ENCODE measurements around the gene ABHD15. TPM values are rescaled to one million over a fixed set of nuclear protein-coding genes. Genes with fewer than 3 reads are reported as not detected.
A peak's percentile ranks its signal among the peaks of the same experiment; 100 is the strongest.

ABHD15 gene
- total RNA-seq, 1 experiment from 2014 or later = 9.0 TPM

DNA sequence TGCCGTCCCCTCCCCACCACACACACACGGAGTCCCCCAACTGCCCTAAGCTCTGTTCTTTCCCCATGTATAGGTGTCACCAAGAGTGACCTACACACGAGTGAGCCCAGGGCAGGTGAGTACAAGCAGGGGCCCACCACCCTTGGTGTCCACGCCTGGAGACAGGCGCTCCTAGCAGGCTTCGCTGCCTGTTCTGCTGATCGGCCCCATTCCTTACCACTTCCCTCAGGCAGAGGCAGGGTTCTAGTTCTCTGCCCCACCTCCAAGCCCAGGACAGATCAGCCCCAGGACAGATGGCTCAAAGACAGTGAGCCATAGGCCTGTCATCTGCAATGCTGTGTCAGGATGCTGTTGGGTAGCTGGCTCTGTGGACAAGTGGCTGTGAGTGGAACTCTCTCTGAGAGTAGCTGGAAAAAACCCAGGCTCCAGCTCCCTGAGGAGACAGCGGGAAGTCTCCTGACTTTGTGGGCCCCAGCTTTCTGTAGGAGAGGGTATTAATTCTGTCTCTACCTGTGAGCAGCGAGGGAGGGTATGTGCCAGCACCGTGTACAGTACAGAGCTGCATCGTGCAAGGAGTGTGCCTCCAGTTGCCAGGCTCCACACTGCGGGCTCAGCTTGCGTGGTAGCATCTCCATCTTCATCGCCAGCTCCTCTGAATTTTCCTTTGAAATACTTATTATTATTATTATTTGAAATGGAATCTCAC, 2.6 kb upstream of the ABHD15 start:
- H3K9me2 ChIP-seq (replicated peaks; ENCODE audit: insufficient read depth, low read length) = no peaks in the 10 kb centered on the region
- no peak overlapping the region for H2AFZ ChIP-seq (ENCODE audit: low read length)
- H3K4me3 ChIP-seq (ENCODE audit: low read length) = peak overlapping the region; percentile 93
- H3K27me3 ChIP-seq (ENCODE audit: low read length) = no peaks in the 10 kb centered on the region
- peak overlapping the region; percentile 62; the same call in 1 of the 2 replicates for H3K27ac ChIP-seq (ENCODE audit: low read length)
- peaks cover 2% of the 10 kb centered on the region; the same call in 1 of the 2 replicates for H3K36me3 ChIP-seq (ENCODE audit: insufficient read depth, low read length)
- H3K4me1 ChIP-seq (ENCODE audit: low read length) = peaks cover 23% of the 10 kb centered on the region
- H3K79me2 ChIP-seq (ENCODE audit: low read length) = peaks cover 22% of the 10 kb centered on the region
- no peak for DNase-seq
- H3K9ac ChIP-seq (ENCODE audit: low read length) = peak overlapping the region; percentile 90
- peak overlapping the region; percentile 76 for H3K4me2 ChIP-seq (ENCODE audit: low read depth, low read length, poor library complexity, severe bottlenecking)
- H3K9me3 ChIP-seq (ENCODE audit: low read length) = no peaks in the 10 kb centered on the region
- H4K20me1 ChIP-seq (ENCODE audit: insufficient read depth, low read depth, low read length) = peaks cover 4% of the 10 kb centered on the region; the same call in 1 of the 2 replicates

DNA sequence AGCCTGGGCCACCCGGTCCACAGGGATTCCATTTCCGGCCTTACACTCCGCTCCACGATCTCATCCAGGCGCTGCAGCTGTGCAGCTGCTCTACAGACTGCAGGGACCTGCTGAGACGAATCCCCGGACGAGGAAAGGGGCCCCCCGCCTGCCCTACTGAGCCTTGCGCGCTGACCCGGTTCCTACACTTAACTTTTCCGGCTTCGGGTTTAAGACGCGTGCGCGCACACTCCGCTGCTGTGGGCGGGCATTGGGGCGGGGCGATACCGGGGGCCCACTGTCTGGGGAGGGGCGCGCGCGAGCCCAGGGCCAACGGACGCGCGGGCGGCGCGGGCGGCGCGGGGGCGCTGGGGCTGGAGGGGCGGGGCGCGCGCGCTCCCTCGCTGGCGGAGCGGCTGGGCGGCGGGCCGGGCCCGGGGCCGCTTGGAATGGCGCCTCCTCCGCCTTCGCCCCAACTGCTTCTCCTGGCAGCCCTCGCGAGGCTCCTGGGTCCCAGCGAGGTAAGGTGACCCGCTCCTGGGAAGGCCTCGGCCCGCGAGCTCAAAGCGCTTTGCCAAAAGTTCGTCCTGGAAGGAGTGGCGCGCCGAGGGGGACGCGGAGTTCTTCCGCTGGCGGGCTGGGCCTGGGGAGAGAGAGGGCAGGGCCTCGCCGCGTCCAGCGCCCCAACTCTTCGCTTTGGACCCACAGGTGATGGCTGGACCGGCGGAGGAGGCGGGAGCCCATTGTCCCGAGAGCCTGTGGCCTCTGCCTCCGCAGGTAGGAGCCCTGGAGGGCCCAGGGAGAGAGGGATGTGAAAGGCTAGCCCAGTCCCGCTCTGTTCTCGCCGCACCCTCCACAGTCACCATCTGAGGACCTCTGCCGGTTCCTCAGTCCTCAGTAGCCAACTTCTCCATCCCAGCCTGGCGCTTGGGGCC, 1.8 kb upstream of the ABHD15 start, which contains the start of gene TP53I13:
TP53I13 (plus strand) TSS at position 371 of the 914 bp plus-strand sequence; CDS start at position 429, 58 bp downstream.
- peaks cover 10% of the 10 kb centered on the region; the same call in 1 of the 2 replicates for H4K20me1 ChIP-seq (ENCODE audit: insufficient read depth, low read depth, low read length)
- H3K4me1 ChIP-seq (ENCODE audit: low read length) = peaks cover 30% of the 10 kb centered on the region
- H3K9ac ChIP-seq (ENCODE audit: low read length) = peak within 1 kb of the TSS; percentile 90
- no peaks in the 10 kb centered on the region for H3K27me3 ChIP-seq (ENCODE audit: low read length)
- H3K36me3 ChIP-seq (ENCODE audit: insufficient read depth, low read length) = peaks cover 4% of the 10 kb centered on the region; the same call in 1 of the 2 replicates
- DNase-seq = peak; percentile 97
- H3K9me3 ChIP-seq (ENCODE audit: low read length) = no peaks in the 10 kb centered on the region
- peak within 1 kb of the TSS; percentile 93 for H3K4me3 ChIP-seq (ENCODE audit: low read length)
- H2AFZ ChIP-seq (ENCODE audit: low read length) = peak within 1 kb of the TSS; percentile 79; the same call in 1 of the 2 replicates
- no peaks in the 10 kb centered on the region for H3K9me2 ChIP-seq (replicated peaks; ENCODE audit: insufficient read depth, low read length)
- H3K79me2 ChIP-seq (ENCODE audit: low read length) = peaks cover 28% of the 10 kb centered on the region
- H3K4me2 ChIP-seq (ENCODE audit: low read depth, low read length, poor library complexity, severe bottlenecking) = peak within 1 kb of the TSS; percentile 87
- H3K27ac ChIP-seq (ENCODE audit: low read length) = peak within 1 kb of the TSS; percentile 89

DNA sequence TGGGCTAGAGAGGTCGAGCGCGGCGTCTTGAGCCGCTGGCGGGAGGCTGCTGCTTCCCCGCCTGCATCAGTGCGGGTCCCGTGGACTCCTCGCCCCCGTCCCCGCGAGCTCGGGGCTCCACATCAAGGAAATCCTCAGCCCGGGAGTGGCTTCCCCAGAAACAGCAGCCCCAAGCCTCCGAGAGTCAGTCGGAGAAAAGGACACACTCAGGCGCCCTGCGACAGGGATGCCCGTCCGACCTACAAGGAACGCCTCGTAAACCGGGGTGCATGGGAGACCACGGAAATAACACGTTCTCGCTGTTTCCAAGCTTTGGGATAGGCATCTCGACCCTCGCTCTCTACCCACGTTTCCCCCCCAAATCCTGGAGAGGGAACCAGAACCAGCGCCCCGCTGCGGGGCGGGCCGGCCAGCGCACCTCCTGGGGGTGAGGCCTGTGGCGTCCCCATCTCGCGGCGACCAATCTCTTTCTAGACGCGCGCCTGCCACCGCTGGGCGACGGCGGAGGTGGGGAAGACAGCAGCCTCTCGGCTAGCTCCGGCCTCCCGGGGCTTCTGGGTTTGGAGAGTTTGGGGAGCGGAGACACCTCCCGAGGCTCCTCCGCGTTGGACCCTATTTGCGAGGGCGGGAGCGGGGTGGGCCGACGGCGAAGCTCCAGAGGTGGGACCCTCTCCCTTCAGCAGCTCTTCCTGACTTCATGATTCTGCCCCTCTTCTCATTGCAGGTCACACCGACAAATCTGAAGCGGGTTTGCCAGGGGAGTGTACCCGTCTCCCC, 905 bp upstream of the ABHD15 start:
- Histone ChIP-seq H3K27me3 (ENCODE audit: low read length) (no peaks in the 10 kb centered on the region), H2AFZ (ENCODE audit: low read length) (peak overlapping the region; percentile 55; the same call in 1 of the 2 replicates), H3K9ac (ENCODE audit: low read length) (peak overlapping the region; percentile 89), H3K4me1 (ENCODE audit: low read length) (peaks cover 30% of the 10 kb centered on the region), H3K4me2 (ENCODE audit: low read depth, low read length, poor library complexity, severe bottlenecking) (peak overlapping the region; percentile 87), H3K79me2 (ENCODE audit: low read length) (peaks cover 31% of the 10 kb centered on the region), H3K27ac (ENCODE audit: low read length) (peak overlapping the region; percentile 89), H3K4me3 (ENCODE audit: low read length) (peak overlapping the region; percentile 86), H3K9me2 (replicated peaks; ENCODE audit: insufficient read depth, low read length) (no peaks in the 10 kb centered on the region), H3K36me3 (ENCODE audit: insufficient read depth, low read length) (peaks cover 4% of the 10 kb centered on the region; the same call in 1 of the 2 replicates), H3K9me3 (ENCODE audit: low read length) (no peaks in the 10 kb centered on the region), H4K20me1 (ENCODE audit: insufficient read depth, low read depth, low read length) (peaks cover 10% of the 10 kb centered on the region; the same call in 1 of the 2 replicates)
- peak; percentile 93 for DNase-seq

DNA sequence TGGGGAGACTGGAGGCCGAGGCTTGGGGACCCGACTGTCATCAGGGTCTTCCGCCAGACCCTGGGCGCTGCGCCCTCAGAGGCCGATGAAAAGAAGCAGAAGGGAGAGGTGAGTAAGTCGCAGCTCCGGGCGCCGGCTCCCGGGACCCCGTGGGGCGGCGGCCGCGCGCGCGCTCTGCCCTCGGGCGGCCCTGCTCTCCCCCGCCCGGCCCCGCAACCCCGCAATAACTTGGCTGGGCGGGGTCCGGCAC, 392 bp upstream of the ABHD15 start:
- Histone ChIP-seq H3K79me2 (ENCODE audit: low read length) (peaks cover 32% of the 10 kb centered on the region), H3K36me3 (ENCODE audit: insufficient read depth, low read length) (peaks cover 4% of the 10 kb centered on the region; the same call in 1 of the 2 replicates), H3K9ac (ENCODE audit: low read length) (peak overlapping the region; percentile 89), H3K27ac (ENCODE audit: low read length) (peak overlapping the region; percentile 89), H2AFZ (ENCODE audit: low read length) (peak overlapping the region; percentile 55), H3K4me1 (ENCODE audit: low read length) (peaks cover 30% of the 10 kb centered on the region), H4K20me1 (ENCODE audit: insufficient read depth, low read depth, low read length) (peaks cover 10% of the 10 kb centered on the region; the same call in 1 of the 2 replicates), H3K4me3 (ENCODE audit: low read length) (peak overlapping the region; percentile 86), H3K9me2 (replicated peaks; ENCODE audit: insufficient read depth, low read length) (no peaks in the 10 kb centered on the region), H3K27me3 (ENCODE audit: low read length) (no peaks in the 10 kb centered on the region), H3K9me3 (ENCODE audit: low read length) (no peaks in the 10 kb centered on the region), H3K4me2 (ENCODE audit: low read depth, low read length, poor library complexity, severe bottlenecking) (peak overlapping the region; percentile 87)
- DNase-seq = no peak

DNA sequence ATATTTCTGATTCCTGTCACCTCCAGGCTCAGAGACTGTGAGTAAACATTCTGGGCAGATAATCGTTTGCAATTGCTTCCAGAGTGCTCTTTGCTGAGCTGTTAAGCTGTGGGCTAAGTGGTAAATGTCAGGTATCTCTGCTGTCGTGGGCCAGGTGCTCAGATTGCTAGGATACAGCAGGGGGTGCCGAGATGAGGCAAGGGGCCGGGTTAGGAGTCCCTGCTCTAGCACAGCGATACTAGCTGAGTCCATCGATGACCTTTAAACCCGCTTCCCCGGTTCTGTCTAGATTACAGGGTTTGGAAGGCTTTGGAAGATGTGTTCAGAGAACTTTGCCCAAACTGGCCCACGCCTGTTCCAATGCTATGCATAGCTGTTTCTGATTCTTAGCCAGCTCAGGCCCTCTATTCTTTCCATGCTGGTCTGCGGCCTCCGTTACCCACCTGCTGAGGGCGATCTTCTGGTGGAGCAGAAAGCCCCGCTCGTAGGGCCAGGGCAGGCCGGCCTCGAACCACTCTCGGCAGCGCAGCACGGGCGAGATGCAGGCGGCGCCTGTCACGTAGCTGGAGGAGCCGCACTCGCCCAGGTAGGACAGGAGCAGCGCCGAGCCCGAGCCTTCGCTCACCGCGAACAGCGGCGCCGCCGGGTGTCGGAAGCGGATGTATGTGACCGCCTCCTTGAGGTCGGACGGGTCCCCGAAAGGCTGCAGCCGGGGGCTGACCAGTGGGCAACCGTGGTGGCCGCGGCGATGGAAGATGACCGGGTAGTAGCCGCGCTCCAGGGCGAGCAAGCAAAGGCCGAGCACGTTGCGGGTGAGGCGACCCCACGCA, 979 bp downstream of the ABHD15 start:
- peak overlapping the region; percentile 86 for H3K4me3 ChIP-seq (ENCODE audit: low read length)
- H2AFZ ChIP-seq (ENCODE audit: low read length) = peak overlapping the region; percentile 4; the same call in 1 of the 2 replicates
- H3K9ac ChIP-seq (ENCODE audit: low read length) = peak overlapping the region; percentile 89
- no peaks in the 10 kb centered on the region for H3K27me3 ChIP-seq (ENCODE audit: low read length)
- H3K79me2 ChIP-seq (ENCODE audit: low read length) = peaks cover 37% of the 10 kb centered on the region
- peak overlapping the region; percentile 58; the same call in 1 of the 2 replicates for H3K27ac ChIP-seq (ENCODE audit: low read length)
- no peaks in the 10 kb centered on the region for H3K9me3 ChIP-seq (ENCODE audit: low read length)
- H3K4me2 ChIP-seq (ENCODE audit: low read depth, low read length, poor library complexity, severe bottlenecking) = peak overlapping the region; percentile 87
- H3K4me1 ChIP-seq (ENCODE audit: low read length) = peaks cover 37% of the 10 kb centered on the region
- H3K36me3 ChIP-seq (ENCODE audit: insufficient read depth, low read length) = peaks cover 16% of the 10 kb centered on the region; the same call in 1 of the 2 replicates
- no peaks in the 10 kb centered on the region for H3K9me2 ChIP-seq (replicated peaks; ENCODE audit: insufficient read depth, low read length)
- peaks cover 10% of the 10 kb centered on the region; the same call in 1 of the 2 replicates for H4K20me1 ChIP-seq (ENCODE audit: insufficient read depth, low read depth, low read length)
- peak; percentile 86 for DNase-seq

DNA sequence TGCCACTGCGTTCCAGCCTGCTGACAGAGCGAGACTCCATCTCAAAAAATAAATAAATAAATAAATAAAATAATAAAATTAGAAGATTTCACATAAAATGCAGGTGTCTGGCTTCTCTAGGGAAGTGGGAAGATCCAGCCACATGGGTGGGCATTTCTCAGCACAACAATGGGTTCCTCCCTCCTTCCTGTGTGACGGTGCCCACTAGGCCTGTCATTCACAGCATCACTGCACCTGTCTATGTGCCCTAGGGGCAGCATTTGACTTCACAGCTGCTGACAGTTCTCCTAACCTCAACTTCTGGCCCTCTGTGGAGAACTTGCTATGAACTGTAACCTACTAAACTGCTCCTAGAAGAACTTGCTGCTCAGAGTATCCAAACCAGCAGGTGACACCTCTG, 3.0 kb downstream of the ABHD15 start:
- no peaks in the 10 kb centered on the region for H3K27me3 ChIP-seq (ENCODE audit: low read length)
- H3K9me3 ChIP-seq (ENCODE audit: low read length) = no peaks in the 10 kb centered on the region
- no peak overlapping the region for H3K9ac ChIP-seq (ENCODE audit: low read length)
- peaks cover 37% of the 10 kb centered on the region for H3K4me1 ChIP-seq (ENCODE audit: low read length)
- H3K27ac ChIP-seq (ENCODE audit: low read length) = no peak overlapping the region
- no peak overlapping the region for H2AFZ ChIP-seq (ENCODE audit: low read length)
- no peak overlapping the region for H3K4me3 ChIP-seq (ENCODE audit: low read length)
- H3K4me2 ChIP-seq (ENCODE audit: low read depth, low read length, poor library complexity, severe bottlenecking) = peak overlapping the region; percentile 87
- peaks cover 16% of the 10 kb centered on the region; the same call in 1 of the 2 replicates for H3K36me3 ChIP-seq (ENCODE audit: insufficient read depth, low read length)
- no peaks in the 10 kb centered on the region for H3K9me2 ChIP-seq (replicated peaks; ENCODE audit: insufficient read depth, low read length)
- peaks cover 30% of the 10 kb centered on the region for H3K79me2 ChIP-seq (ENCODE audit: low read length)
- peaks cover 10% of the 10 kb centered on the region; the same call in 1 of the 2 replicates for H4K20me1 ChIP-seq (ENCODE audit: insufficient read depth, low read depth, low read length)
- DNase-seq = peak; percentile 72

DNA sequence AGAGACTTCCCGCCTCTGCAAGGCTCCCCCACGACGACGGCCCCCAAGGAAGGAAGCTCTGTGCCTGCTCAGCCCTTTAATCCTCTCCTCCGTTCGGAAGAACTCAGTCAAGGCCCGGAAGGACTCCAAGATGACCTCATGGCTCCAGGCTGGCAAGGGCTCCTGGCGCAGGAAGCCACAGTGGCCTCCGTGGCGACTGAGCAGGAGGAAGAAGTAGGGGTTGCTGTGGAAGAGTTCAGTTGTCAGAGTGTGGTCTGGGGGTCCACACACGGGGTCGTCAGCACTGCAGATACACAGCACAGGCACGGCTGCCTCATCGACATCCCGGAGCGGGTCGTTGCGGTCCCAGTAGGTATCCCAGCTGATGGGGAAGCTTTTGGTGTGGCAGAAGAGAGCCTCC, 4.2 kb downstream of the ABHD15 start:
- peaks cover 16% of the 10 kb centered on the region; the same call in 1 of the 2 replicates for H3K36me3 ChIP-seq (ENCODE audit: insufficient read depth, low read length)
- H2AFZ ChIP-seq (ENCODE audit: low read length) = no peak overlapping the region
- DNase-seq = no peak
- H3K27me3 ChIP-seq (ENCODE audit: low read length) = no peaks in the 10 kb centered on the region
- peaks cover 29% of the 10 kb centered on the region for H3K79me2 ChIP-seq (ENCODE audit: low read length)
- H3K9me3 ChIP-seq (ENCODE audit: low read length) = no peaks in the 10 kb centered on the region
- H4K20me1 ChIP-seq (ENCODE audit: insufficient read depth, low read depth, low read length) = peaks cover 10% of the 10 kb centered on the region; the same call in 1 of the 2 replicates
- H3K4me1 ChIP-seq (ENCODE audit: low read length) = peaks cover 37% of the 10 kb centered on the region
- no peak overlapping the region for H3K4me2 ChIP-seq (ENCODE audit: low read depth, low read length, poor library complexity, severe bottlenecking)
- no peak overlapping the region for H3K9ac ChIP-seq (ENCODE audit: low read length)
- no peak overlapping the region for H3K27ac ChIP-seq (ENCODE audit: low read length)
- no peaks in the 10 kb centered on the region for H3K9me2 ChIP-seq (replicated peaks; ENCODE audit: insufficient read depth, low read length)
- H3K4me3 ChIP-seq (ENCODE audit: low read length) = no peak overlapping the region

All from Karpas-422 (cell line).